Ovary (tissue), 3 donors: ENCODE measurements around the gene TRANK1.

Source experiments
- EP300 ChIP-seq: sonication (generic); formaldehyde crosslinking; IDR thresholded peaks from one replicate; pipeline ENCODE4 v1.6.1; 2017; ENCODE audit warnings: antibody characterized with exemption
- POLR2A ChIP-seq: fragments of 450-650 bp; IDR thresholded peaks from one replicate; pipeline ENCODE4 v1.6.1; 2017; ENCODE audit warnings: antibody characterized with exemption, mild to moderate bottlenecking, moderate library complexity
- TF ChIP-seq, protein P1 (sequence below), 3 donors: fragments of 450-650 bp in 2 of 3; fragments of 200-600 bp in 1 of 3; IDR thresholded peaks; one replicate each; pipeline versions ENCODE4 v1.5.1 to v1.8.0; 2016 to 2022; ENCODE audit warnings: antibody characterized with exemption in 3 of 3, mild to moderate bottlenecking in 1 of 3
- donor health status: DM: no; HTN: no; CAD: no.

DNA sequence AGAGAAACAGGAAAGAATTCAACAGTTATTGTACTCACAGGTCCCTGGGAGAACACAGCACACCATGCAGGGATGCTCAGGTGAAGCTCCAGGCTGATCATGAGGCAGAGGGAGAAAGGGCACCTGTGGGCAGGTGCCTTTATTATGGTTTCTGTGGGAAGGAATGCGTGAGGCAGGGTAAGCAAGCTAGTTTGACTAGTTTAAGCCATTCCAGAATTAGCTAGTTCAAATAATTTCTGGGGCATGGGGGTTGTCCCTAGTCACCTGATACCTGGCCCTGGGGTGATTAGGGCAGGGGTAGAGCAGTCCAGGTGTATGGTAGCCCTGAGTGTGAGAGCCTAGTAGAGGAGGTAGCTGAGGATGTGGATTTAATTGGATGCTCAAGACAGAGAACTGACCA lies 132.6 kb downstream of the TRANK1 start:
- TF ChIP-seq, protein P1, sequence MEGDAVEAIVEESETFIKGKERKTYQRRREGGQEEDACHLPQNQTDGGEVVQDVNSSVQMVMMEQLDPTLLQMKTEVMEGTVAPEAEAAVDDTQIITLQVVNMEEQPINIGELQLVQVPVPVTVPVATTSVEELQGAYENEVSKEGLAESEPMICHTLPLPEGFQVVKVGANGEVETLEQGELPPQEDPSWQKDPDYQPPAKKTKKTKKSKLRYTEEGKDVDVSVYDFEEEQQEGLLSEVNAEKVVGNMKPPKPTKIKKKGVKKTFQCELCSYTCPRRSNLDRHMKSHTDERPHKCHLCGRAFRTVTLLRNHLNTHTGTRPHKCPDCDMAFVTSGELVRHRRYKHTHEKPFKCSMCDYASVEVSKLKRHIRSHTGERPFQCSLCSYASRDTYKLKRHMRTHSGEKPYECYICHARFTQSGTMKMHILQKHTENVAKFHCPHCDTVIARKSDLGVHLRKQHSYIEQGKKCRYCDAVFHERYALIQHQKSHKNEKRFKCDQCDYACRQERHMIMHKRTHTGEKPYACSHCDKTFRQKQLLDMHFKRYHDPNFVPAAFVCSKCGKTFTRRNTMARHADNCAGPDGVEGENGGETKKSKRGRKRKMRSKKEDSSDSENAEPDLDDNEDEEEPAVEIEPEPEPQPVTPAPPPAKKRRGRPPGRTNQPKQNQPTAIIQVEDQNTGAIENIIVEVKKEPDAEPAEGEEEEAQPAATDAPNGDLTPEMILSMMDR (IDR thresholded peaks at IDR 0.05), result no peak
- TF ChIP-seq POLR2A (no peak), EP300 (no peak)
